Measurements from ENCODE around the gene PRM3.

PRM3 gene, protein sequence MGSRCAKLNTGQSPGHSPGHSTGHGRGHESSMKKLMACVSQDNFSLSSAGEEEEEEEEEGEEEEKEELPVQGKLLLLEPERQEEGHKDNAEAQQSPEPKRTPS

DNA sequence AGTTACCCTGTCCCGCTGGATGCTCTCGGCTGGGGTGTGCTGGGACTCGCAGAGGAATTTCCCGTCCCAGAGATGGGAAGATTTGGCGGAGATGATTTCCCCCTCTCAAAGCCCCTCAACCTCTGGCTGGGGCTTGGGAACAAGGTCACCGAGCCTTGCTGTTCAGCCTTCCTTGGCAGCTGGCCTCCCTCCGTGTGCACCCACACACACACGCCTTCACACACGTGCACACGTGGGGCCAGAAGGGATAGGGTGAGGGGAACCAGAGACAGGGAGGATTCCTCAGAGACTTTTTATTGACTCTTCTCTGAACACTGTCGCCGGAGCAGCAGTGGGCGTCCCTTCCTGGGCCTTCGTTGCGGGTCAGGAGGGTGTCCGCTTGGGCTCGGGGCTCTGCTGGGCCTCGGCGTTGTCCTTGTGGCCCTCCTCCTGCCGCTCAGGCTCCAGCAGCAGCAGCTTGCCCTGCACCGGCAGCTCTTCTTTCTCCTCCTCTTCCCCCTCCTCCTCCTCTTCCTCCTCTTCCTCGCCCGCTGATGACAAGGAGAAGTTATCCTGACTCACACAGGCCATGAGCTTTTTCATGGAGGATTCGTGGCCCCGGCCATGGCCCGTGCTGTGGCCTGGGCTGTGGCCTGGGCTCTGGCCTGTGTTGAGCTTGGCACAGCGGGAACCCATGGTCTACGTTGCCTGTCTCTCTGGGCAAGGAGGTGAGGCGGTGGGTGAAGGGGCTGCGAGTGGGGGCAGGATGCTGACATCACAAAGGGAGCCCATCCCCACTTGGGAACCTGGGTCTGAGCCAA lies at the start of gene PRM3:
Gene PRM3, minus strand, starts transcription at position 709 of the 800 bp plus-strand sequence. Its CDS starts 34 bp downstream, at position 675.
- H3K36me3 ChIP-seq (ENCODE audit: insufficient read depth, low read length) = no peaks in the 10 kb centered on the region
- no peaks in the 10 kb centered on the region for H3K4me1 ChIP-seq (ENCODE audit: control insufficient read depth, insufficient read depth, low read length, unreplicated experiment)
- no peak within 1 kb of the TSS for H3K27ac ChIP-seq (ENCODE audit: low read depth, low read length)
- H3K79me2 ChIP-seq (ENCODE audit: control insufficient read depth, insufficient read depth, low read length, unreplicated experiment) = no peaks in the 10 kb centered on the region
- H2AFZ ChIP-seq (ENCODE audit: low read length, unreplicated experiment) = no peak within 1 kb of the TSS
- no peaks in the 10 kb centered on the region for H3K27me3 ChIP-seq (ENCODE audit: insufficient read depth, low read length)
- H3K4me3 ChIP-seq (ENCODE audit: low read depth, low read length) = no peak within 1 kb of the TSS

DNA sequence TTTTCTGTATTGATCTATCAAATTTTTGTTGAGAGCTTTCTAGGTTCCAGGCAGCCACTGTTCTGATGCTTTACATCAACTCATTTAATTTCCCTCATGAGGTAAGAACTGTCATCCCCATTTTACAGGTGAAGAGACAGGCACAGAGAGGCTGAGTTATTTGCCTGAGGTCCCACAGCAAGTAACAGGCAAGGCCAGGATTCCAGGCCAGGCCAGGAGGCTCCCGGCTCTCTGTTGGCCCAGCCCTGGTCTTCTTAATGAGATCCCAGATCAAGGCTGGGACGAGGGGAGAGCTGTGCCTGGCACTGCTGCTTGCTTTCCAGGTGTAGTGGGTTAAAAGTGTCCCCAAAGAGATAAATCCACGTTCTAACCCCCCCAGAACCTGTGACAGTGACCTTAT lies 49.4 kb upstream of the PRM3 start:
- Histone ChIP-seq H2AFZ (ENCODE audit: low read length, unreplicated experiment) (no peak overlapping the region), H3K4me1 (ENCODE audit: control insufficient read depth, insufficient read depth, low read length, unreplicated experiment) (peaks cover 1% of the 10 kb centered on the region), H3K27me3 (ENCODE audit: insufficient read depth, low read length) (no peaks in the 10 kb centered on the region), H3K36me3 (ENCODE audit: insufficient read depth, low read length) (peaks cover 2% of the 10 kb centered on the region; the same call in 1 of the 2 replicates), H3K79me2 (ENCODE audit: control insufficient read depth, insufficient read depth, low read length, unreplicated experiment) (no peaks in the 10 kb centered on the region), H3K4me3 (ENCODE audit: low read depth, low read length) (no peak overlapping the region), H3K27ac (ENCODE audit: low read depth, low read length) (no peak overlapping the region)

DNA sequence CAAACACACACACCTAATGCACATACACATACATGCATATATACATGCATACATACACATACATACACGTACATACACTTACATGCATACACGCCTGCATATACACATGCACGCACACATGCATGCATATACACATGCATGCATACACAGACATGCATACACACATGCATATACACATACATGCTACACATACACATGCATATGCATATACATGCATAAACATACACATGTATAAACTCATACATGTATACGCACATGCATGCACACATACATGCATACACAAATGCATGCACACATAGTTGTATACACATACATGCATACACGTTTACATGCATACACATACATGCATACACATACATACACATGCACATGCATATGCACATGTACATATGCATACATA lies 48.2 kb upstream of the PRM3 start:
- H3K4me3 ChIP-seq (ENCODE audit: low read depth, low read length) = no peak overlapping the region
- no peak overlapping the region for H2AFZ ChIP-seq (ENCODE audit: low read length, unreplicated experiment)
- no peaks in the 10 kb centered on the region for H3K27me3 ChIP-seq (ENCODE audit: insufficient read depth, low read length)
- no peak overlapping the region for H3K27ac ChIP-seq (ENCODE audit: low read depth, low read length)
- no peaks in the 10 kb centered on the region for H3K79me2 ChIP-seq (ENCODE audit: control insufficient read depth, insufficient read depth, low read length, unreplicated experiment)
- H3K4me1 ChIP-seq (ENCODE audit: control insufficient read depth, insufficient read depth, low read length, unreplicated experiment) = no peaks in the 10 kb centered on the region
- peaks cover 2% of the 10 kb centered on the region; the same call in 1 of the 2 replicates for H3K36me3 ChIP-seq (ENCODE audit: insufficient read depth, low read length)

DNA sequence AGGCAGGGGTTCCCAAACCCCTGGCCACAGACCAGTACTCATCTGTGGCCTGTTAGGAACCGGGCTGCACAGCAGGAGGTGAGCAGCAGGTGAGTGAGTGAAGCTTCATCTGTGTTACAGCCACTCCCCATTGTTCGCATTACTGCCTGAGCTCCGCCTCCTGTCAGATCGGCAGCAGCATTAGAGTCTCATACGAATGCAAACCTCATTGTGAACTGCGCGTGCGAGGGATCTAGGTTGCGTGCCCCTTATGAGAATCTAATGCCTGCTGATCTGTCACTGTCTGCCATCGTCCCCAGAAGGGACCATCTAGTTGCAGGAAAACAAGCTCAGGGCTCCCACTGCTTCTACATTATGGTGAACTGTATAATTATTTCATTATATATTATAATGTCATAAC lies 46.7 kb upstream of the PRM3 start:
- Histone ChIP-seq H3K4me1 (ENCODE audit: control insufficient read depth, insufficient read depth, low read length, unreplicated experiment) (no peaks in the 10 kb centered on the region), H3K36me3 (ENCODE audit: insufficient read depth, low read length) (peaks cover 2% of the 10 kb centered on the region; the same call in 1 of the 2 replicates), H2AFZ (ENCODE audit: low read length, unreplicated experiment) (no peak overlapping the region), H3K27me3 (ENCODE audit: insufficient read depth, low read length) (no peaks in the 10 kb centered on the region), H3K79me2 (ENCODE audit: control insufficient read depth, insufficient read depth, low read length, unreplicated experiment) (no peaks in the 10 kb centered on the region), H3K4me3 (ENCODE audit: low read depth, low read length) (no peak overlapping the region), H3K27ac (ENCODE audit: low read depth, low read length) (no peak overlapping the region)

DNA sequence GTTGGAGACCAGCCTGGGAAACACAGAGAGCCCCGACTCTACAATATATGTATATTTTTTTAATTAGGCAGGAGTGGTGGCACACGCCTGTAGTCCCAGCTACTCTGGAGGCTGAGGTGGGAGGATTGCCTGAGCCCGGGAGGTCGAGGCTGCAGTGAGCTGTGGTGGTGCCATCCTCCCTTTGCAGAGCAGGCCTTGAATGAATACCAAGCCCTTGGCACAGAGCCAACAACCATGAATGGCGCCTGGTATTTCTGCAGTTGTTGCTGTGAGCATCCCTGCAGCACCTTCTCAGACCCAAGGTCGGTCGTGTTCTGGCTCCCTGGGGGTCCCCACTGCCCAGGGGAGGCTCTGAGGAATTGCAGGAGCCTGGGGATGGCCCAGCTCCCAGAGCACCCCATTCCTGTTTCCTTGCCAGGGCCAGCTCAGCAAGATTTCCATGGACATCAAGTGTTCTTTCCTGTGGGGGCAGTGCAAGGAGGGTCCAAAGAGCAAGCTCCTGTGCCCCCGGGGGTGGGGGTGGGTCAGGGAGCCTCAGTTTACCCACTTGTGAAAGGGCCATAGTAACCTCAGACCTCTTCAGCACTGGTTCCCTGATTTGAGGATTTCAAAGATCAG lies 46.2 kb upstream of the PRM3 start:
- Histone ChIP-seq H3K36me3 (ENCODE audit: insufficient read depth, low read length) (peaks cover 2% of the 10 kb centered on the region; the same call in 1 of the 2 replicates), H3K27ac (ENCODE audit: low read depth, low read length) (no peak overlapping the region), H3K27me3 (ENCODE audit: insufficient read depth, low read length) (no peaks in the 10 kb centered on the region), H3K79me2 (ENCODE audit: control insufficient read depth, insufficient read depth, low read length, unreplicated experiment) (no peaks in the 10 kb centered on the region), H2AFZ (ENCODE audit: low read length, unreplicated experiment) (no peak overlapping the region), H3K4me3 (ENCODE audit: low read depth, low read length) (no peak overlapping the region), H3K4me1 (ENCODE audit: control insufficient read depth, insufficient read depth, low read length, unreplicated experiment) (no peaks in the 10 kb centered on the region)

DNA sequence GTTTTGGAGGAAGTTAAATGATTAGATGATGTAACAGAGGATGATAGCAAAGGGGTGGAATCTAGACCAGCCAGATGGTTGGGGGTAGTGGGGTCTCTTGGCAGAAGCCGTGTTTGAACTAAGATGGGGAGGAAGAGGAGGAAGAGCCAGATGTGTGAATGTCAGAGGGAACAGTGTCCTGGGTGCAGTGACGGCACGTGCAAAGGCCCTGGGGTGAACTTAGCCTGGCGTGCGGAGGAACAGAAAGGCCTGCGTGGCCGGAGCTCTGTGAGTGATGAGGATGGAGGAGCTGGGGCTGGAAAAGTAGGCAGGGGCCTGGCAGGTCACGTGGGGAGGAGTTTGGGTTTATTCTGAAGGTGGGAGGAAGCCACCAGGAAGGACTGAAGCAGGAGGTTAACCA lies 45.4 kb upstream of the PRM3 start:
- Histone ChIP-seq H3K27me3 (ENCODE audit: insufficient read depth, low read length) (no peaks in the 10 kb centered on the region), H3K27ac (ENCODE audit: low read depth, low read length) (no peak overlapping the region), H2AFZ (ENCODE audit: low read length, unreplicated experiment) (no peak overlapping the region), H3K79me2 (ENCODE audit: control insufficient read depth, insufficient read depth, low read length, unreplicated experiment) (no peaks in the 10 kb centered on the region), H3K36me3 (ENCODE audit: insufficient read depth, low read length) (peaks cover 2% of the 10 kb centered on the region; the same call in 1 of the 2 replicates), H3K4me3 (ENCODE audit: low read depth, low read length) (no peak overlapping the region), H3K4me1 (ENCODE audit: control insufficient read depth, insufficient read depth, low read length, unreplicated experiment) (no peaks in the 10 kb centered on the region)

DNA sequence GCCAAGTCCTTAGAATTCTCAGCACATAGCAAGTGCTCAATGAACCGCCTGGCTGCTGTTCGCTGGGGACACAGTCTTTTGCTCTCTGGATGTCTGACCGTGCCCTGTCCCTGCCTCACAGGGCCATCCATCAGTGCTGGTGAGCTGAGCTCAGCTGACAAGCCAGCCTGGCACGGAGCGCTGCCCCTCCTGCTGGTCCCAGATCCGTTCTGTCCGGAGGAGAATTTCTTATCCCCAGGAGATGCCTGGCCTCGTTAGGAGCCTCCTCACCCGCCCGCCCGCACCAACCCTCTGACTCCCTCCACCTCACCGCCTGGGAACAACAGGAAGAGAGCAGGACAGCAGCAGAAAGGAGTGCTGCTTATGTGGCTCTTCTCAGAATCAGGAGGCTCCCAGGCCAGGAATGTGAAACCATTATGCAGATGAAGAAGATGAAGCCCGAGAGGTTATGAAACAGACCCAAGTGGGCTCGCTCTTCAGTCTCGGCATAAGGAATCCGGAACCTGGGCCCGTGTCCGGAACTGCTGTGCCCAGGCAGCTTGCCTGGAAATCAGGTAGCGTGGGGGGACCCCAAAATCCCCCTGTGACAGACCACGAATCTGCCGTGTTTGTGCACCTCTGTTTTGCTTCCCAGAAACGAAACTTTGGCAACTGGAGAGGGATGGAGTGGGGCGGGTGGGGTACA lies 43.0 kb upstream of the PRM3 start:
- Histone ChIP-seq H3K79me2 (ENCODE audit: control insufficient read depth, insufficient read depth, low read length, unreplicated experiment) (no peaks in the 10 kb centered on the region), H3K4me1 (ENCODE audit: control insufficient read depth, insufficient read depth, low read length, unreplicated experiment) (peaks cover 20% of the 10 kb centered on the region), H3K27ac (ENCODE audit: low read depth, low read length) (no peak overlapping the region), H2AFZ (ENCODE audit: low read length, unreplicated experiment) (no peak overlapping the region), H3K27me3 (ENCODE audit: insufficient read depth, low read length) (no peaks in the 10 kb centered on the region), H3K36me3 (ENCODE audit: insufficient read depth, low read length) (peaks cover 2% of the 10 kb centered on the region; the same call in 1 of the 2 replicates), H3K4me3 (ENCODE audit: low read depth, low read length) (no peak overlapping the region)

DNA sequence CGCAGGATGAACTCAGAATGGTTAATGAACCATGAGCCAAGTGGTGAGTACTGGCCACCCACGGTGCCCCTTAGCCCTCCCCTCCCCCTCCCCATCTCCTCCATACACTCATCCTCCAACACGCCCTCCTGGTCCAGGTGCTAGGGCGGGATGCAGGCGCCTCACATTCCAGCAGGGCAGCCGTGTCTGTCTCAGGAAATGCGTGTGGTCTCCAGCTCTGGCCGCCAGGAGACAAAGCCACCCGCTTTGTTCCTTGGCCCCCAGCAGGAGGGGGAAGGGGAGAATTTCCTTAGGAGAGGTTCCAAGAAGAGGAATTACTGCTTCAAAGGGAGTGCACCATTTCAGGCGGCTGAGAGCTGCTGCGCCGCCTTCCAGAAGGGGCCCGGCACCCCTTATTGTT lies 42.1 kb upstream of the PRM3 start:
- Histone ChIP-seq H3K4me1 (ENCODE audit: control insufficient read depth, insufficient read depth, low read length, unreplicated experiment) (peaks cover 25% of the 10 kb centered on the region), H3K36me3 (ENCODE audit: insufficient read depth, low read length) (peaks cover 2% of the 10 kb centered on the region; the same call in 1 of the 2 replicates), H3K79me2 (ENCODE audit: control insufficient read depth, insufficient read depth, low read length, unreplicated experiment) (no peaks in the 10 kb centered on the region), H2AFZ (ENCODE audit: low read length, unreplicated experiment) (no peak overlapping the region), H3K27me3 (ENCODE audit: insufficient read depth, low read length) (no peaks in the 10 kb centered on the region), H3K4me3 (ENCODE audit: low read depth, low read length) (no peak overlapping the region), H3K27ac (ENCODE audit: low read depth, low read length) (no peak overlapping the region)

DNA sequence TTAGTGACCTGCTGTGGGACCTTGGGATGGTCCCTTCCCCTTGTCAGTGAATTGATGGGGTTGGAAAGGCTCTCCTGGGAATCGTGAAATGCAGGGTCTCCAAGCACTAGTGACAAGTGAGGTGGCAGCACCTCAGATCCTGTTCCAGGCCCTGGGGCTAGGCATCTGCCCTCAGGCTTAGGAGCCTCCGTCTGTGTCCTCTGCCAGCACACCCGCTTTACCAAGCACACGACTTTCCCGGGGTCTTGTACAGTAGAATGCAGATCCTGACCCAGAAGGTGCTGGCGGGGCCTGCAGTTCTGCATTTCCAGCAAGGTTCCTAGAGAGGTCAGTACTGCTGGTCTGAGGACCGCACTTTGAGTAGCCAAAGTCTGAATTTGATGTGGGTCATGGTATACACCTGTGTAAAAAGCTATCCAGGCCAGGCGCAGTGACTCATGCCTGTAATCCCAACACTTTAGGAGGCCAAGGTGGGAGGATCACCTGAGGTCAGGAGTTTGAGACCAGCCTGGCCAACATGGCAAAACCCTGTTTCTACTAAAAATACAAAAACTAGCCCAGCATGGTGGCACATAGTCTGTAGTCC lies 41.0 kb upstream of the PRM3 start:
- peaks cover 2% of the 10 kb centered on the region; the same call in 1 of the 2 replicates for H3K36me3 ChIP-seq (ENCODE audit: insufficient read depth, low read length)
- H3K27ac ChIP-seq (ENCODE audit: low read depth, low read length) = no peak overlapping the region
- peaks cover 29% of the 10 kb centered on the region for H3K4me1 ChIP-seq (ENCODE audit: control insufficient read depth, insufficient read depth, low read length, unreplicated experiment)

More for the DNA sequence above, 41.0 kb upstream of the PRM3 start:
- no peak overlapping the region for H2AFZ ChIP-seq (ENCODE audit: low read length, unreplicated experiment)
- no peaks in the 10 kb centered on the region for H3K27me3 ChIP-seq (ENCODE audit: insufficient read depth, low read length)
- no peak overlapping the region for H3K4me3 ChIP-seq (ENCODE audit: low read depth, low read length)
- no peaks in the 10 kb centered on the region for H3K79me2 ChIP-seq (ENCODE audit: control insufficient read depth, insufficient read depth, low read length, unreplicated experiment)
